ENCODE measurements around the gene MBD3L2.
"Not testable (repeated sequence)": the region's sequence is repeated elsewhere in the genome, so short reads cannot be mapped to it uniquely, and the experiment has no call there.

The MBD3L2 gene

GRCh38 chr19:7063339-7063738, 14.2 kb downstream of the MBD3L2 start:
- DNase-seq (ENCODE audit: low read depth), result no peak

- DNase-seq (ENCODE audit: low read depth), result no peak
These were observed 14.8 kb downstream of the MBD3L2 start for GRCh38 chr19:7063764-7064418.

- not testable (repeated sequence) for DNase-seq (ENCODE audit: low read depth)
These were observed 18.0 kb downstream of the MBD3L2 start for GRCh38 chr19:7067122-7067521.

GRCh38 chr19:7067716-7068115, 18.6 kb downstream of the MBD3L2 start:
- DNase-seq (ENCODE audit: low read depth), result no peak

- no peak for DNase-seq (ENCODE audit: low read depth)
These were observed 19.5 kb downstream of the MBD3L2 start for GRCh38 chr19:7068599-7068998.

- peak; percentile 94 for DNase-seq (ENCODE audit: low read depth)
These were observed 20.2 kb downstream of the MBD3L2 start, which contains the start of gene ZNF557 for GRCh38 chr19:7069042-7069903. Gene ZNF557, plus strand, starts transcription at chr19:7069703. Its CDS starts 5,372 bp downstream, at chr19:7075075.

- no peak for DNase-seq (ENCODE audit: low read depth)
These were observed 20.7 kb downstream of the MBD3L2 start for GRCh38 chr19:7069904-7070226.

GRCh38 chr19:7072541-7072940, 23.4 kb downstream of the MBD3L2 start:
- DNase-seq (ENCODE audit: low read depth), result no peak

GRCh38 chr19:7074705-7075282, 25.7 kb downstream of the MBD3L2 start:
- DNase-seq (ENCODE audit: low read depth), result no peak

- no peak for DNase-seq (ENCODE audit: low read depth)
These were observed 27.0 kb downstream of the MBD3L2 start for GRCh38 chr19:7076151-7076550.

GRCh38 chr19:7078008-7078407, 28.9 kb downstream of the MBD3L2 start:
- DNase-seq (ENCODE audit: low read depth), result no peak

GRCh38 chr19:7083076-7083956, 34.2 kb downstream of the MBD3L2 start:
- DNase-seq (ENCODE audit: low read depth), result no peak

GRCh38 chr19:7088999-7089398, 39.9 kb downstream of the MBD3L2 start:
- DNase-seq (ENCODE audit: low read depth), result no peak

- DNase-seq (ENCODE audit: low read depth), result no peak
These were observed 49.0 kb downstream of the MBD3L2 start for GRCh38 chr19:7098096-7098495.

GRCh38 chr19:7098701-7099596, 49.8 kb downstream of the MBD3L2 start:
- DNase-seq (ENCODE audit: low read depth), result peak; percentile 91

- DNase-seq (ENCODE audit: low read depth), result no peak
These were observed 50.4 kb downstream of the MBD3L2 start for GRCh38 chr19:7099597-7099921.
